Measurements from ENCODE around the gene MYCBP2.
"Not testable (repeated sequence)": the region's sequence is repeated elsewhere in the genome, so short reads cannot be mapped to it uniquely, and the experiment has no call there.

Gene MYCBP2

GRCh38 chr13:77016888-77017623 lies 309.8 kb downstream of the MYCBP2 start:
- Histone ChIP-seq H2AFZ (ENCODE audit: low read depth) (no peak overlapping the region), H3K4me3 (IDR thresholded peaks at IDR 0.05; ENCODE audit: insufficient read depth, low read depth, low read length) (no peak overlapping the region), H3K36me3 (ENCODE audit: insufficient read depth) (no peaks in the 10 kb centered on the region; the same call in 1 of the 2 replicates), H3K9ac (no peak overlapping the region), H3K4me1 (ENCODE audit: low read depth, poor library complexity, severe bottlenecking) (peaks cover 10% of the 10 kb centered on the region), H3K4me2 (no peak overlapping the region), H3K27me3 (ENCODE audit: insufficient read depth, low read depth) (no peaks in the 10 kb centered on the region), H3K79me2 (ENCODE audit: insufficient read depth, low read depth) (peaks cover 28% of the 10 kb centered on the region; the same call in 1 of the 2 replicates), H4K20me1 (ENCODE audit: insufficient read depth) (0 out of 2 replicates have a peak, but pooled peaks cover 7% of the 10 kb centered on the region), H3K27ac (no peak overlapping the region)
- no peak for TF ChIP-seq CTCF (conservative IDR thresholded peaks at IDR 0.05; ENCODE audit: low read depth, low read length)

- H3K36me3 ChIP-seq (ENCODE audit: insufficient read depth): no peaks in the 10 kb centered on the region; the same call in 1 of the 2 replicates
- H3K27ac ChIP-seq: no peak overlapping the region
- no peak for TF ChIP-seq CTCF (conservative IDR thresholded peaks at IDR 0.05; ENCODE audit: low read depth, low read length)
- H3K4me1 ChIP-seq (ENCODE audit: low read depth, poor library complexity, severe bottlenecking): peaks cover 6% of the 10 kb centered on the region
- H3K79me2 ChIP-seq (ENCODE audit: insufficient read depth, low read depth): peaks cover 20% of the 10 kb centered on the region; the same call in 1 of the 2 replicates
- H3K4me2 ChIP-seq: no peak overlapping the region
- H3K4me3 ChIP-seq (IDR thresholded peaks at IDR 0.05; ENCODE audit: insufficient read depth, low read depth, low read length): no peak overlapping the region
- 0 out of 2 replicates have a peak, but pooled peaks cover 7% of the 10 kb centered on the region for H4K20me1 ChIP-seq (ENCODE audit: insufficient read depth)
- H2AFZ ChIP-seq (ENCODE audit: low read depth): no peak overlapping the region
- no peaks in the 10 kb centered on the region for H3K27me3 ChIP-seq (ENCODE audit: insufficient read depth, low read depth)
- no peak overlapping the region for H3K9ac ChIP-seq
These were observed 310.6 kb downstream of the MYCBP2 start for GRCh38 chr13:77016251-77016812.

DNA sequence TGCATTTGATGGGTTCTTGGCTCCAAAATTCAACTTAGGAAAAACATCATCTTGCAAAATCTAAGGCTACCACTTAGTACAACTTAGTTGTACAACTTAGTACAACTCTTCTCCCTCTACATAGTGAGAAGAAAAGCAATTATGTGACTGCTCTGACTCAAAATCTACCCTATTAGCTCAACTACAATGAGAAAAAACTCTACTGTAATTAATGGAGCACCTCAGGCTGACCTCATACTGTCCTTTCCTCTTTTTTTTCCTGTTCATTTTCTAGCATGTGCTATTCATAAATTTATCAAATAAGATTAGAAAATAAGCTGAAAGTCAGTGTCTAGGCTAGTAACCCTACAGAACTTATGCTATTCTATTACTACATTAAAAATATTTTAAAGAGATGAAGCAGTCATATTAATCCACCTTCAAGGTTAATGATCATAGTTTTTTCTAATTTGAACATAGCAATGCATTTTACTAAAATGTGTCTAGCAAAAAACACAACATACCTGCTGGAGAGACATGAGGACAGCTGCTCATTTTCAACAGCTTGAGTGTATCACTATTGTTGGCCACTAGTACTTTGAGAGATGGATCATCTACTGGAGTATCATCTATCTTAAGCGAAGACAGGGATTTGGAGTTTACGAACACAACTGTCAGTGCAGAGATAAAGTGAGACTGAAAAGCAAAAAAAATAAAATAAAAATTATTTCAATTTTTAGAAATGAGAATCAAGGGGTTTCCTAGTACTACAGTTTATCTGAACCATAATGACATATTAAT lies 311.8 kb downstream of the MYCBP2 start:
- no peaks in the 10 kb centered on the region; the same call in 1 of the 2 replicates for H3K36me3 ChIP-seq (ENCODE audit: insufficient read depth)
- no peak overlapping the region for H2AFZ ChIP-seq (ENCODE audit: low read depth)
- no peak for TF ChIP-seq CTCF (conservative IDR thresholded peaks at IDR 0.05; ENCODE audit: low read depth, low read length)
- no peak overlapping the region for H3K9ac ChIP-seq
- H4K20me1 ChIP-seq (ENCODE audit: insufficient read depth): 0 out of 2 replicates have a peak, but pooled peaks cover 7% of the 10 kb centered on the region
- no peak overlapping the region for H3K4me3 ChIP-seq (IDR thresholded peaks at IDR 0.05; ENCODE audit: insufficient read depth, low read depth, low read length)
- H3K27me3 ChIP-seq (ENCODE audit: insufficient read depth, low read depth): no peaks in the 10 kb centered on the region
- no peak overlapping the region for H3K27ac ChIP-seq
- H3K4me1 ChIP-seq (ENCODE audit: low read depth, poor library complexity, severe bottlenecking): no peaks in the 10 kb centered on the region
- peaks cover 8% of the 10 kb centered on the region; the same call in 1 of the 2 replicates for H3K79me2 ChIP-seq (ENCODE audit: insufficient read depth, low read depth)
- no peak overlapping the region for H3K4me2 ChIP-seq

GRCh38 chr13:77013853-77014542 lies 312.9 kb downstream of the MYCBP2 start:
- H3K79me2 ChIP-seq (ENCODE audit: insufficient read depth, low read depth): peaks cover 7% of the 10 kb centered on the region; the same call in 1 of the 2 replicates
- no peaks in the 10 kb centered on the region for H3K27me3 ChIP-seq (ENCODE audit: insufficient read depth, low read depth)
- H2AFZ ChIP-seq (ENCODE audit: low read depth): no peak overlapping the region
- H3K4me3 ChIP-seq (IDR thresholded peaks at IDR 0.05; ENCODE audit: insufficient read depth, low read depth, low read length): no peak overlapping the region
- H3K4me2 ChIP-seq: no peak overlapping the region
- H3K36me3 ChIP-seq (ENCODE audit: insufficient read depth): no peaks in the 10 kb centered on the region; the same call in 1 of the 2 replicates
- no peak overlapping the region for H3K27ac ChIP-seq
- no peak overlapping the region for H3K9ac ChIP-seq
- no peaks in the 10 kb centered on the region for H3K4me1 ChIP-seq (ENCODE audit: low read depth, poor library complexity, severe bottlenecking)
- TF ChIP-seq CTCF (conservative IDR thresholded peaks at IDR 0.05; ENCODE audit: low read depth, low read length): no peak
- H4K20me1 ChIP-seq (ENCODE audit: insufficient read depth): 0 out of 2 replicates have a peak, but pooled peaks cover 7% of the 10 kb centered on the region

DNA sequence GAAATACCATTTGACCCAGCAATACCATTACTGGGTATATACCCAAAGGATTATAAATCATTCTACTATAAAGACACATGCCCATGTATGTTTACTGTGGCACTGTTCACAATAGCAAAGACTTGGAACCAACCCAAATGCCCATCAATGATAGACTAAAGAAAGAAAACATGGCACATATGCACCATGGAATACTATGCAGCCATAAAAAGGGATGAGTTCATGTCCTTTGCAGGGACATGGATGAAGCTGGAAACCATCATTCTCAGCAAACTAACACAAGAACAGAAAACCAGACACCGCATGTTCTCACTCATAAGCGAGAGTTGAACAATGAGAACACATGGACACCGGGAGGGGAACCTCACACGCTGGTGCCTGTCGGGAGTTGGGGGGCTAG lies 317.2 kb downstream of the MYCBP2 start:
- not testable (repeated sequence) for H4K20me1 ChIP-seq (ENCODE audit: insufficient read depth); H3K79me2 ChIP-seq (ENCODE audit: insufficient read depth, low read depth); H3K27me3 ChIP-seq (ENCODE audit: insufficient read depth, low read depth); H3K4me3 ChIP-seq (IDR thresholded peaks at IDR 0.05; ENCODE audit: insufficient read depth, low read depth, low read length); H3K4me2 ChIP-seq; H3K9ac ChIP-seq; H3K36me3 ChIP-seq (ENCODE audit: insufficient read depth); H3K27ac ChIP-seq; H2AFZ ChIP-seq (ENCODE audit: low read depth); H3K4me1 ChIP-seq (ENCODE audit: low read depth, poor library complexity, severe bottlenecking)

All from KMS-11 (cell line).